IPS-18c (cell line): ENCODE data around the gene PAX2.

Experiments used
- H3K4me3 ChIP-seq: 2 replicates; pipeline ENCODE4 v1.7.0; 2013; ENCODE audit warnings: low read depth, mild to moderate bottlenecking, low read length, moderate library complexity; ENCODE audit not compliant: insufficient read depth
- H3K9me3 ChIP-seq: one replicate; pipeline ENCODE4 v1.6.1; 2013; ENCODE audit warnings: mild to moderate bottlenecking, low read length, moderate library complexity; ENCODE audit not compliant: control insufficient read depth, insufficient read depth

Gene PAX2

GRCh38 chr10:100767422-100767775 lies 22.0 kb downstream of the PAX2 start:
- H3K9me3 ChIP-seq: no peaks in the 10 kb centered on the region

GRCh38 chr10:100769481-100769880 lies 24.1 kb downstream of the PAX2 start:
- Histone ChIP-seq H3K4me3 (no peak overlapping the region), H3K9me3 (no peaks in the 10 kb centered on the region)

More at GRCh38 chr10:100767422-100767775, 22.0 kb downstream of the PAX2 start:
- H3K4me3 ChIP-seq: no peak overlapping the region

GRCh38 chr10:100773646-100774045 lies 28.3 kb downstream of the PAX2 start:
- Histone ChIP-seq H3K9me3 (no peaks in the 10 kb centered on the region), H3K4me3 (no peak overlapping the region)

GRCh38 chr10:100774223-100774622 lies 28.8 kb downstream of the PAX2 start:
- H3K9me3 ChIP-seq: no peaks in the 10 kb centered on the region
- no peak overlapping the region for H3K4me3 ChIP-seq

- H3K9me3 ChIP-seq: no peaks in the 10 kb centered on the region
- no peak overlapping the region for H3K4me3 ChIP-seq
Observed at GRCh38 chr10:100774876-100775275, 29.5 kb downstream of the PAX2 start.

GRCh38 chr10:100775386-100775785 lies 30.0 kb downstream of the PAX2 start:
- no peaks in the 10 kb centered on the region for H3K9me3 ChIP-seq
- no peak overlapping the region for H3K4me3 ChIP-seq

GRCh38 chr10:100775871-100776270 lies 30.5 kb downstream of the PAX2 start:
- Histone ChIP-seq H3K4me3 (no peak overlapping the region), H3K9me3 (no peaks in the 10 kb centered on the region)

GRCh38 chr10:100776671-100777070 lies 31.3 kb downstream of the PAX2 start:
- Histone ChIP-seq H3K4me3 (no peak overlapping the region), H3K9me3 (no peaks in the 10 kb centered on the region)

GRCh38 chr10:100779329-100779728 lies 33.9 kb downstream of the PAX2 start:
- Histone ChIP-seq H3K4me3 (no peak overlapping the region), H3K9me3 (no peaks in the 10 kb centered on the region)

GRCh38 chr10:100780324-100780723 lies 34.9 kb downstream of the PAX2 start:
- no peaks in the 10 kb centered on the region for H3K9me3 ChIP-seq
- no peak overlapping the region for H3K4me3 ChIP-seq

- Histone ChIP-seq H3K4me3 (no peak overlapping the region), H3K9me3 (no peaks in the 10 kb centered on the region)
Observed at GRCh38 chr10:100781145-100781665, 35.8 kb downstream of the PAX2 start.

GRCh38 chr10:100782461-100783244 lies 37.3 kb downstream of the PAX2 start:
- H3K9me3 ChIP-seq: no peaks in the 10 kb centered on the region
- no peak overlapping the region for H3K4me3 ChIP-seq

- no peaks in the 10 kb centered on the region for H3K9me3 ChIP-seq
- H3K4me3 ChIP-seq: no peak overlapping the region
Observed at GRCh38 chr10:100784126-100784525, 38.7 kb downstream of the PAX2 start.

- no peaks in the 10 kb centered on the region for H3K9me3 ChIP-seq
- no peak overlapping the region for H3K4me3 ChIP-seq
Observed at GRCh38 chr10:100786591-100786990, 41.2 kb downstream of the PAX2 start.

- Histone ChIP-seq H3K9me3 (no peaks in the 10 kb centered on the region), H3K4me3 (no peak overlapping the region)
Observed at GRCh38 chr10:100788002-100788903, 42.9 kb downstream of the PAX2 start.

- Histone ChIP-seq H3K9me3 (no peaks in the 10 kb centered on the region), H3K4me3 (no peak overlapping the region)
Observed at GRCh38 chr10:100790761-100791208, 45.4 kb downstream of the PAX2 start.

- no peak overlapping the region for H3K4me3 ChIP-seq
- no peaks in the 10 kb centered on the region for H3K9me3 ChIP-seq
Observed at GRCh38 chr10:100791369-100792058, 46.1 kb downstream of the PAX2 start.
